Liver (tissue), 9 donors: ENCODE results near the gene PIK3R3. TPM values are rescaled to one million over a fixed set of nuclear protein-coding genes. Genes with fewer than 3 reads are reported as not detected.

Experiments used
- DNase-seq: peaks from one replicate; pipeline ENCODE4 v3.0.0-alpha.2; 2017; ENCODE audit warnings: low spot score
- H3K27ac ChIP-seq, 2 donors: one replicate each; pipeline ENCODE4 v1.7.0; 2013; ENCODE audit warnings: inconsistent platforms in 2 of 2, low read length in 2 of 2, control low read depth in 1 of 2, low read depth in 1 of 2, mild to moderate bottlenecking in 1 of 2
- H3K27me3 ChIP-seq, 4 donors: one replicate each; pipeline versions ENCODE4 v1.6.1 to v1.7.0; 2013; ENCODE audit warnings: low read length in 3 of 4, inconsistent platforms in 1 of 4, mild to moderate bottlenecking in 1 of 4, moderate library complexity in 1 of 4; ENCODE audit not compliant: control insufficient read depth in 4 of 4, insufficient read depth in 4 of 4
- H3K36me3 ChIP-seq, 4 donors: one replicate each; pipeline versions ENCODE4 v1.6.1 to v1.7.0; 2013; ENCODE audit warnings: low read length in 3 of 4, mild to moderate bottlenecking in 3 of 4, low read depth in 1 of 4, moderate library complexity in 1 of 4; ENCODE audit not compliant: control insufficient read depth in 4 of 4, insufficient read depth in 3 of 4
- H3K4me1 ChIP-seq, 4 donors: one replicate each; pipeline versions ENCODE4 v1.6.1 to v1.7.0; 2013; ENCODE audit warnings: low read length in 3 of 4, mild to moderate bottlenecking in 3 of 4, moderate library complexity in 1 of 4; ENCODE audit not compliant: control insufficient read depth in 4 of 4, insufficient read depth in 4 of 4
- H3K4me3 ChIP-seq, 3 donors: one replicate each; pipeline versions ENCODE4 v1.6.1 to v1.7.0; 2013; ENCODE audit warnings: low read length in 3 of 3, control low read depth in 1 of 3, low read depth in 1 of 3, mild to moderate bottlenecking in 1 of 3
- H3K9ac ChIP-seq, 2 donors: one replicate each; pipeline ENCODE4 v1.7.0; 2013; ENCODE audit warnings: low read length in 2 of 2, mild to moderate bottlenecking in 2 of 2, moderate library complexity in 2 of 2, control low read depth in 1 of 2, low read depth in 1 of 2
- H3K9me3 ChIP-seq, 4 donors: one replicate each; pipeline versions ENCODE4 v1.6.1 to v1.7.0; 2013; ENCODE audit warnings: low read length in 3 of 4; ENCODE audit not compliant: control insufficient read depth in 4 of 4
- EGR1 ChIP-seq, 2 donors: IDR thresholded peaks; 2 replicates each; pipeline ENCODE4 v1.6.1; 2016 to 2018; ENCODE audit warnings: antibody characterized with exemption in 2 of 2, low read depth in 2 of 2
- FOXA1 ChIP-seq: IDR thresholded peaks from 2 replicates; pipeline ENCODE4 v1.6.1; 2016; ENCODE audit warnings: antibody characterized with exemption
- FOXA2 ChIP-seq: IDR thresholded peaks from 2 replicates; pipeline ENCODE4 v1.6.1; 2016; ENCODE audit warnings: antibody characterized with exemption
- HNF4A ChIP-seq, 2 donors: conservative IDR thresholded peaks; 2 replicates each; pipeline ENCODE4 v1.6.1; 2016; ENCODE audit warnings: antibody characterized with exemption in 2 of 2, mild to moderate bottlenecking in 2 of 2
- HNF4G ChIP-seq: IDR thresholded peaks from 2 replicates; pipeline ENCODE4 v1.6.1; 2016; ENCODE audit warnings: antibody characterized with exemption
- JUND ChIP-seq, 2 donors: IDR thresholded peaks; 2 replicates each; pipeline ENCODE4 v1.6.1; 2016; ENCODE audit warnings: antibody characterized with exemption in 2 of 2
- NR2F2 ChIP-seq: IDR thresholded peaks from 2 replicates; pipeline ENCODE4 v1.6.1; 2016; ENCODE audit warnings: antibody characterized with exemption
- RAD21 ChIP-seq, 2 donors: IDR thresholded peaks; 2 replicates each; pipeline ENCODE4 v1.6.1; 2016; ENCODE audit warnings: antibody characterized with exemption in 2 of 2, mild to moderate bottlenecking in 2 of 2
- RXRA ChIP-seq, 2 donors: IDR thresholded peaks; 2 replicates each; pipeline ENCODE4 v1.6.1; 2017 to 2018; ENCODE audit warnings: antibody characterized with exemption in 2 of 2, mild to moderate bottlenecking in 1 of 2
- SP1 ChIP-seq: IDR thresholded peaks from 2 replicates; pipeline ENCODE4 v1.6.1; 2018; ENCODE audit warnings: antibody characterized with exemption, mild to moderate bottlenecking
- TAF1 ChIP-seq: conservative IDR thresholded peaks from 2 replicates; pipeline ENCODE4 v1.6.1; 2016; ENCODE audit warnings: antibody characterized with exemption, mild to moderate bottlenecking
- YY1 ChIP-seq: IDR thresholded peaks from 2 replicates; pipeline ENCODE4 v1.6.1; 2016; ENCODE audit warnings: antibody characterized with exemption, mild to moderate bottlenecking
- WGBS: extraction: QIAGEN DNeasy Blood & Tissue Kit; methylation state at CpG from one replicate; pipeline ENCODE4 v1.1.7; 2013; 5-methylcytosine and 5-hydroxymethylcytosine counted together
- polyA plus RNA-seq, 2 donors: library from polyadenylated mRNA; stranded (reverse) in 1 of 2; unstranded in 1 of 2; fragments of 200-250 nt in 1 of 2; fragments of >200 nt in 1 of 2; fragmentation: Nextera tagmentation in 1 of 2; extraction: Ambion mirVana in 1 of 2; gene quantifications; one replicate each; pipeline versions ENCODE4 v1.2.1 to v1.2.3, GENCODE V29; 2013 to 2015
- total RNA-seq, 2 donors: library from RNA; depleted of rRNA; stranded (reverse); fragments of >200 nt; gene quantifications; one replicate each; pipeline ENCODE4 v1.2.3, GENCODE V29; 2014
- TF ChIP-seq, protein P1 (sequence below): IDR thresholded peaks from 2 replicates; pipeline ENCODE4 v1.6.1; 2016; ENCODE audit warnings: antibody characterized with exemption
- TF ChIP-seq, protein P2 (sequence below): IDR thresholded peaks from 2 replicates; pipeline ENCODE4 v1.6.1; 2016; ENCODE audit warnings: antibody characterized with exemption, mild to moderate bottlenecking
- TF ChIP-seq, protein P3 (sequence below): IDR thresholded peaks from 2 replicates; pipeline ENCODE4 v1.6.1; 2016; ENCODE audit warnings: antibody characterized with exemption
- TF ChIP-seq, protein P4 (sequence below): IDR thresholded peaks from 2 replicates; pipeline ENCODE4 v1.6.1; 2016; ENCODE audit warnings: antibody characterized with exemption
- TF ChIP-seq, protein P5 (sequence below): fragments of 150-350 bp; IDR thresholded peaks from 2 replicates; pipeline ENCODE4 v1.5.1; 2017; ENCODE audit warnings: improper control_type of control experiment, low read depth, low read length; ENCODE audit not compliant: missing input control
- donor health status: healthy.
- donor health status: healthy.
- donor health status: healthy.
- donor health status: healthy.
- donor health status: healthy.

PIK3R3 gene
- total and polyA plus RNA-seq, 4 donors = 1.5 to 4.6 (median 2.7) TPM

DNA sequence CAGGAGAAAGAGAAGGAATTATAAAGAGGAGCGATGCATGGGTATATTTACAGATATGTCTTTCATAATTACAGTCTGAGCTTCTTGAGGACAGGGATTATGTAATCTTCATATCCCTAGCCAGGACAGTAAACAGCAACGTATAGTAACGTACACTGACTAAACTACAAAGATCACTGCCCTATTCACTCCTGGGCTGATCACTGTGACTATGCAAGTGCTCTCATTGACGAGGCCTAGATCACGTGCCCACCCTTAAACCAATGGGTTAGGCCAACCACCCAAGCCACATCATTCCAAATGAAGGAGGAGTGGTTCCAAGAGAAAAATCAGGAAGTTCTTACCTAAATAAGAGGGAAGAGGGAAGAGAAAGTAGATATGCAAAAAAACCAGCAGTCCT lies 18.5 kb downstream of the PIK3R3 start:
- no peak overlapping the region for H3K27ac ChIP-seq
- no peaks in the 10 kb centered on the region for H3K27me3 ChIP-seq
- no peaks in the 10 kb centered on the region for H3K9me3 ChIP-seq
- no peak for DNase-seq
- H3K36me3 ChIP-seq = no peaks in the 10 kb centered on the region
- H3K4me3 ChIP-seq = no peak overlapping the region
- H3K9ac ChIP-seq = no peak overlapping the region
- no peaks in the 10 kb centered on the region for H3K4me1 ChIP-seq
- TF ChIP-seq TAF1 = no peak
- TF ChIP-seq YY1 = no peak
- TF ChIP-seq, protein P1, sequence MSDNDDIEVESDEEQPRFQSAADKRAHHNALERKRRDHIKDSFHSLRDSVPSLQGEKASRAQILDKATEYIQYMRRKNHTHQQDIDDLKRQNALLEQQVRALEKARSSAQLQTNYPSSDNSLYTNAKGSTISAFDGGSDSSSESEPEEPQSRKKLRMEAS = no peak
- no peak for TF ChIP-seq NR2F2
- TF ChIP-seq FOXA1 = no peak
- TF ChIP-seq, protein P2, sequence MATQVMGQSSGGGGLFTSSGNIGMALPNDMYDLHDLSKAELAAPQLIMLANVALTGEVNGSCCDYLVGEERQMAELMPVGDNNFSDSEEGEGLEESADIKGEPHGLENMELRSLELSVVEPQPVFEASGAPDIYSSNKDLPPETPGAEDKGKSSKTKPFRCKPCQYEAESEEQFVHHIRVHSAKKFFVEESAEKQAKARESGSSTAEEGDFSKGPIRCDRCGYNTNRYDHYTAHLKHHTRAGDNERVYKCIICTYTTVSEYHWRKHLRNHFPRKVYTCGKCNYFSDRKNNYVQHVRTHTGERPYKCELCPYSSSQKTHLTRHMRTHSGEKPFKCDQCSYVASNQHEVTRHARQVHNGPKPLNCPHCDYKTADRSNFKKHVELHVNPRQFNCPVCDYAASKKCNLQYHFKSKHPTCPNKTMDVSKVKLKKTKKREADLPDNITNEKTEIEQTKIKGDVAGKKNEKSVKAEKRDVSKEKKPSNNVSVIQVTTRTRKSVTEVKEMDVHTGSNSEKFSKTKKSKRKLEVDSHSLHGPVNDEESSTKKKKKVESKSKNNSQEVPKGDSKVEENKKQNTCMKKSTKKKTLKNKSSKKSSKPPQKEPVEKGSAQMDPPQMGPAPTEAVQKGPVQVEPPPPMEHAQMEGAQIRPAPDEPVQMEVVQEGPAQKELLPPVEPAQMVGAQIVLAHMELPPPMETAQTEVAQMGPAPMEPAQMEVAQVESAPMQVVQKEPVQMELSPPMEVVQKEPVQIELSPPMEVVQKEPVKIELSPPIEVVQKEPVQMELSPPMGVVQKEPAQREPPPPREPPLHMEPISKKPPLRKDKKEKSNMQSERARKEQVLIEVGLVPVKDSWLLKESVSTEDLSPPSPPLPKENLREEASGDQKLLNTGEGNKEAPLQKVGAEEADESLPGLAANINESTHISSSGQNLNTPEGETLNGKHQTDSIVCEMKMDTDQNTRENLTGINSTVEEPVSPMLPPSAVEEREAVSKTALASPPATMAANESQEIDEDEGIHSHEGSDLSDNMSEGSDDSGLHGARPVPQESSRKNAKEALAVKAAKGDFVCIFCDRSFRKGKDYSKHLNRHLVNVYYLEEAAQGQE = no peak
- TF ChIP-seq RXRA (IDR thresholded peaks at IDR 0.05) = no peak
- TF ChIP-seq FOXA2 = no peak
- TF ChIP-seq, protein P3, sequence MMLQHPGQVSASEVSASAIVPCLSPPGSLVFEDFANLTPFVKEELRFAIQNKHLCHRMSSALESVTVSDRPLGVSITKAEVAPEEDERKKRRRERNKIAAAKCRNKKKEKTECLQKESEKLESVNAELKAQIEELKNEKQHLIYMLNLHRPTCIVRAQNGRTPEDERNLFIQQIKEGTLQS = no peak
- TF ChIP-seq HNF4G = no peak
- TF ChIP-seq SP1 = no peak
- TF ChIP-seq JUND (IDR thresholded peaks at IDR 0.05) = no peak
- no peak for TF ChIP-seq HNF4A (conservative IDR thresholded peaks at IDR 0.05)
- TF ChIP-seq, protein P4, sequence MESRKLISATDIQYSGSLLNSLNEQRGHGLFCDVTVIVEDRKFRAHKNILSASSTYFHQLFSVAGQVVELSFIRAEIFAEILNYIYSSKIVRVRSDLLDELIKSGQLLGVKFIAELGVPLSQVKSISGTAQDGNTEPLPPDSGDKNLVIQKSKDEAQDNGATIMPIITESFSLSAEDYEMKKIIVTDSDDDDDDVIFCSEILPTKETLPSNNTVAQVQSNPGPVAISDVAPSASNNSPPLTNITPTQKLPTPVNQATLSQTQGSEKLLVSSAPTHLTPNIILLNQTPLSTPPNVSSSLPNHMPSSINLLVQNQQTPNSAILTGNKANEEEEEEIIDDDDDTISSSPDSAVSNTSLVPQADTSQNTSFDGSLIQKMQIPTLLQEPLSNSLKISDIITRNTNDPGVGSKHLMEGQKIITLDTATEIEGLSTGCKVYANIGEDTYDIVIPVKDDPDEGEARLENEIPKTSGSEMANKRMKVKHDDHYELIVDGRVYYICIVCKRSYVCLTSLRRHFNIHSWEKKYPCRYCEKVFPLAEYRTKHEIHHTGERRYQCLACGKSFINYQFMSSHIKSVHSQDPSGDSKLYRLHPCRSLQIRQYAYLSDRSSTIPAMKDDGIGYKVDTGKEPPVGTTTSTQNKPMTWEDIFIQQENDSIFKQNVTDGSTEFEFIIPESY = no peak
- TF ChIP-seq, protein P5, sequence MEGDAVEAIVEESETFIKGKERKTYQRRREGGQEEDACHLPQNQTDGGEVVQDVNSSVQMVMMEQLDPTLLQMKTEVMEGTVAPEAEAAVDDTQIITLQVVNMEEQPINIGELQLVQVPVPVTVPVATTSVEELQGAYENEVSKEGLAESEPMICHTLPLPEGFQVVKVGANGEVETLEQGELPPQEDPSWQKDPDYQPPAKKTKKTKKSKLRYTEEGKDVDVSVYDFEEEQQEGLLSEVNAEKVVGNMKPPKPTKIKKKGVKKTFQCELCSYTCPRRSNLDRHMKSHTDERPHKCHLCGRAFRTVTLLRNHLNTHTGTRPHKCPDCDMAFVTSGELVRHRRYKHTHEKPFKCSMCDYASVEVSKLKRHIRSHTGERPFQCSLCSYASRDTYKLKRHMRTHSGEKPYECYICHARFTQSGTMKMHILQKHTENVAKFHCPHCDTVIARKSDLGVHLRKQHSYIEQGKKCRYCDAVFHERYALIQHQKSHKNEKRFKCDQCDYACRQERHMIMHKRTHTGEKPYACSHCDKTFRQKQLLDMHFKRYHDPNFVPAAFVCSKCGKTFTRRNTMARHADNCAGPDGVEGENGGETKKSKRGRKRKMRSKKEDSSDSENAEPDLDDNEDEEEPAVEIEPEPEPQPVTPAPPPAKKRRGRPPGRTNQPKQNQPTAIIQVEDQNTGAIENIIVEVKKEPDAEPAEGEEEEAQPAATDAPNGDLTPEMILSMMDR = no peak
- 86% methylated on average over 5 of the region's 5 CpGs for WGBS

DNA sequence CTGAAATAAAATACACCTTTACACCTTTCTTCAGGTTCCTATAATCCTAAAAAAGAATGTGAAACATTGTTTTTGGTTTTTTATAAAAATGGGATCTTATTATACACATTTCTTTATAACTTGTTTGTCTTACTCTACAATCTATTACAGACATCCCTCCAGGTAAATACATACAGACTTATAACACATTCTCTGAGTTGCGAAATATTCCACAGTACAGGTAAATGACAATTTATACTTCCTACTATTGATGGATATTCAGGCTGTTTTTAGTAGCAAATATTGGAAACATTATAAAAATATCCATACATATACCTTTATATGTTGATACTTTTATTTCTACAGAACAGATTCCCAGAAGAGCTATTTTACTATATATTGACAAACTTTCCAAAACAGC lies 20.3 kb downstream of the PIK3R3 start:
- WGBS = 97% methylated on average over 1 of the region's 1 CpG
- H3K4me1 ChIP-seq = no peaks in the 10 kb centered on the region
- no peaks in the 10 kb centered on the region for H3K27me3 ChIP-seq
- no peak for DNase-seq
- no peak overlapping the region for H3K4me3 ChIP-seq
- no peaks in the 10 kb centered on the region for H3K36me3 ChIP-seq
- no peaks in the 10 kb centered on the region for H3K9me3 ChIP-seq
- no peak for TF ChIP-seq JUND (IDR thresholded peaks at IDR 0.05)
- TF ChIP-seq HNF4A (conservative IDR thresholded peaks at IDR 0.05) = no peak
- TF ChIP-seq EGR1 (IDR thresholded peaks at IDR 0.05; ENCODE audit: low read depth in 2 of 2) = no peak
- TF ChIP-seq RAD21 (IDR thresholded peaks at IDR 0.05) = no peak
- TF ChIP-seq, protein P1 = no peak
- TF ChIP-seq, protein P2 = no peak
- TF ChIP-seq HNF4G = no peak
- H3K9ac ChIP-seq = no peak overlapping the region
- no peak overlapping the region for H3K27ac ChIP-seq
